WTC11 (cell line): ENCODE measurements around the gene RBMS1. TPM values are rescaled to one million over a fixed set of nuclear protein-coding genes. Genes with fewer than 3 reads are reported as not detected.

Experiments used
- ATAC-seq: fragments of 200-7000 bp; cut with Tn5 transposase; 2 replicates; pipeline ENCODE4 v1.10.0; 2021; ENCODE audit warnings: mild to moderate bottlenecking, moderate library complexity
- CTCF ChIA-PET: fragments of 300-600 bp; sonication (Branson Sonifier 250); formaldehyde crosslinking; loops from one replicate; lab custom pipeline; 2021; ENCODE audit warnings: antibody characterized with exemption; lab: Charles Lee
- POLR2A ChIA-PET: fragments of 350-600 bp; sonication (Branson Sonifier 250); formaldehyde crosslinking; loops from one replicate; lab custom pipeline; 2021; ENCODE audit warnings: antibody characterized with exemption; lab: Charles Lee
- DNase-seq: peaks from one replicate; pipeline ENCODE4 v3.0.0; 2021; ENCODE audit warnings: low spot score
- H3K27ac Mint-ChIP-seq: 2 replicates; pipeline ENCODE4 v1.8.0; 2021; ENCODE audit warnings: mixed read lengths
- H3K27me3 Mint-ChIP-seq: 2 replicates; pipeline ENCODE4 v1.8.0; 2021; ENCODE audit warnings: low read depth, mild to moderate bottlenecking, moderate library complexity, mixed read lengths
- H3K36me3 Mint-ChIP-seq: 2 replicates; pipeline ENCODE4 v1.8.0; 2021; ENCODE audit warnings: mixed read lengths
- H3K4me1 Mint-ChIP-seq: 2 replicates; pipeline ENCODE4 v1.8.0; 2022; ENCODE audit warnings: mixed read lengths
- H3K4me3 Mint-ChIP-seq: 2 replicates; pipeline ENCODE4 v1.8.0; 2021; ENCODE audit warnings: mild to moderate bottlenecking, moderate library complexity, mixed read lengths
- H3K9me3 Mint-ChIP-seq: 2 replicates; pipeline ENCODE4 v1.8.0; 2021; ENCODE audit warnings: mixed read lengths
- CBFB ChIP-seq: sonication (generic); formaldehyde crosslinking; IDR thresholded peaks from 2 replicates; pipeline ENCODE4 v1.8.1; 2022; ENCODE audit warnings: mild to moderate bottlenecking, low read depth, missing genetic modification reagents
- EMX1 ChIP-seq: fragments of 250-450 bp; sonication (Bioruptor Pico); IDR thresholded peaks from 2 replicates; pipeline ENCODE4 v1.8.0; 2021; ENCODE audit warnings: mild to moderate bottlenecking
- FOXK1 ChIP-seq: sonication (generic); formaldehyde crosslinking; IDR thresholded peaks from 2 replicates; pipeline ENCODE4 v1.8.0; 2022; ENCODE audit warnings: mild to moderate bottlenecking, moderate library complexity, missing genetic modification reagents
- NR1H2 ChIP-seq: sonication (generic); formaldehyde crosslinking; IDR thresholded peaks from 2 replicates; pipeline ENCODE4 v1.9.0; 2021; ENCODE audit warnings: mild to moderate bottlenecking, moderate library complexity, missing genetic modification reagents
- SMAD3 ChIP-seq: sonication (generic); formaldehyde crosslinking; IDR thresholded peaks from 2 replicates; pipeline ENCODE4 v1.8.0; 2022; ENCODE audit warnings: missing genetic modification reagents, mild to moderate bottlenecking, borderline replicate concordance
- SMAD4 ChIP-seq: sonication (generic); formaldehyde crosslinking; IDR thresholded peaks from 2 replicates; pipeline ENCODE4 v1.8.0; 2022; ENCODE audit warnings: mild to moderate bottlenecking, missing genetic modification reagents
- SOX15 ChIP-seq: fragments of 250-450 bp; sonication (Bioruptor Pico); IDR thresholded peaks from 2 replicates; pipeline ENCODE4 v1.9.0; 2021; ENCODE audit warnings: mild to moderate bottlenecking
- TP53 ChIP-seq: sonication (generic); formaldehyde crosslinking; IDR thresholded peaks from 2 replicates; pipeline ENCODE4 v1.8.1; 2023; ENCODE audit warnings: mild to moderate bottlenecking, missing genetic modification reagents
- ZNF138 ChIP-seq: sonication (generic); formaldehyde crosslinking; conservative IDR thresholded peaks from 2 replicates; pipeline ENCODE4 v1.8.1; 2022; ENCODE audit warnings: mild to moderate bottlenecking, moderate library complexity, missing genetic modification reagents
- ZNF232 ChIP-seq: sonication (generic); formaldehyde crosslinking; IDR thresholded peaks from 2 replicates; pipeline ENCODE4 v1.8.0; 2022; ENCODE audit warnings: mild to moderate bottlenecking, missing genetic modification reagents
- ZNF263 ChIP-seq: sonication (generic); formaldehyde crosslinking; IDR thresholded peaks from 2 replicates; pipeline ENCODE4 v1.8.1; 2022; ENCODE audit warnings: low read depth, mild to moderate bottlenecking, moderate library complexity, missing genetic modification reagents
- ZNF416 ChIP-seq: fragments of 250-450 bp; sonication (Bioruptor Pico); IDR thresholded peaks from 2 replicates; pipeline ENCODE4 v1.9.0; 2021; ENCODE audit warnings: mild to moderate bottlenecking, inconsistent platforms
- total RNA-seq: library from RNA; stranded (reverse); gene quantifications from 3 replicates; pipeline ENCODE4 v1.2.3, GENCODE V29; 2021
- TF ChIP-seq, protein P1 (sequence below): sonication (generic); formaldehyde crosslinking; IDR thresholded peaks from 2 replicates; pipeline ENCODE4 v1.8.0; 2023; ENCODE audit warnings: mild to moderate bottlenecking, missing genetic modification reagents
- TF ChIP-seq, protein P2 (sequence below): fragments of 250-450 bp; sonication (Bioruptor Pico); IDR thresholded peaks from 2 replicates; pipeline ENCODE4 v1.9.0; 2021; ENCODE audit warnings: moderate library complexity, mild to moderate bottlenecking, inconsistent platforms, borderline replicate concordance
- TF ChIP-seq, protein P3 (sequence below): fragments of 250-450 bp; sonication (Bioruptor Pico); IDR thresholded peaks from 2 replicates; pipeline ENCODE4 v1.9.0; 2021; ENCODE audit warnings: mild to moderate bottlenecking, borderline replicate concordance
- TF ChIP-seq, protein P4 (sequence below): sonication (generic); formaldehyde crosslinking; IDR thresholded peaks from 2 replicates; pipeline ENCODE4 v1.8.1; 2023; ENCODE audit warnings: mild to moderate bottlenecking, missing genetic modification reagents
- TF ChIP-seq, protein P5 (sequence below): fragments of 200-600 bp; IDR thresholded peaks from 2 replicates; pipeline ENCODE4 v1.8.0; 2022; ENCODE audit warnings: antibody characterized with exemption
- TF ChIP-seq, protein P6 (sequence below): sonication (generic); formaldehyde crosslinking; IDR thresholded peaks from 2 replicates; pipeline ENCODE4 v1.8.1; 2022; ENCODE audit warnings: missing genetic modification reagents, borderline replicate concordance

The RBMS1 gene
- total RNA-seq, 1 experiment from 2014 or later, result 56.3 TPM

DNA sequence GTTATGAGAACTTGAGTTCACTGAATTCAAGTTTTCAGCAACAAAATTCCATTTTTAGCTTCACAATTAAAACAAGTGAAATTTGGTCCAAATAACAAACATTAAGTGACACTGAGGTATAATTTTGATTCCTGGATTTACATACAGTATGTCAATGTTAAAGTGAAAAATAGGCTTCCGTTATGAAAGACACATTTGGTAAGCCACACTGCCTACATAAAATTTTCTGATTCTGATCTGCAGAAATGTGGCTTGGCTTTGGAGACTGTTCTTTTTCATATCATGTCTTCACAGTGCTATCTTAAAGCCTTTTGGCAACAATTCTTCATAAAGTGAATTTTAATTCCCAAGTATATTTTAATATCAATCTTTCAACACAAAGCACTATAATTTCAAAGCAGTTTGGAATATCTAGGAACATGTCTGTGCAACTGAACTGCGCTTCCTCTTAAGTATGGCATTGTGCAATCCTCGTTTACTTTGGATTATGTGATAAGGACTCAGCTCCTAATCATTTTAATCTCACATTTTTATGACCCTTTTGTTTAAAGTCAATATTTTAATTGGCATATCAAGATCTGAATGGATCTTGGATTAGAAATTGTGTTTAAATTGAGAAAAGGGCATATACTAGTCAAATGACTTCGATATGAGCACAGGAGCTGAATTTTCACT, 60.0 kb downstream of the RBMS1 start:
- CTCF ChIA-PET, result no interaction called here
- no peak for ATAC-seq
- Mint-ChIP-seq H3K4me3 (no peak overlapping the region), H3K36me3 (peaks cover 26% of the 10 kb centered on the region), H3K9me3 (peaks cover 13% of the 10 kb centered on the region), H3K27ac (no peak overlapping the region), H3K27me3 (no peaks in the 10 kb centered on the region), H3K4me1 (peaks cover 5% of the 10 kb centered on the region; the same call in 1 of the 2 replicates)
- POLR2A ChIA-PET, result no interaction called here
- TF ChIP-seq SOX15 (CRISPR knock-in tag) (no peak), ZNF416 (CRISPR knock-in tag) (no peak), SMAD4 (CRISPR knock-in tag) (no peak), FOXK1 (CRISPR knock-in tag) (no peak), CBFB (CRISPR knock-in tag) (no peak), SMAD3 (CRISPR knock-in tag) (no peak), ZNF138 (CRISPR knock-in tag) (no peak)
- TF ChIP-seq, protein P1, sequence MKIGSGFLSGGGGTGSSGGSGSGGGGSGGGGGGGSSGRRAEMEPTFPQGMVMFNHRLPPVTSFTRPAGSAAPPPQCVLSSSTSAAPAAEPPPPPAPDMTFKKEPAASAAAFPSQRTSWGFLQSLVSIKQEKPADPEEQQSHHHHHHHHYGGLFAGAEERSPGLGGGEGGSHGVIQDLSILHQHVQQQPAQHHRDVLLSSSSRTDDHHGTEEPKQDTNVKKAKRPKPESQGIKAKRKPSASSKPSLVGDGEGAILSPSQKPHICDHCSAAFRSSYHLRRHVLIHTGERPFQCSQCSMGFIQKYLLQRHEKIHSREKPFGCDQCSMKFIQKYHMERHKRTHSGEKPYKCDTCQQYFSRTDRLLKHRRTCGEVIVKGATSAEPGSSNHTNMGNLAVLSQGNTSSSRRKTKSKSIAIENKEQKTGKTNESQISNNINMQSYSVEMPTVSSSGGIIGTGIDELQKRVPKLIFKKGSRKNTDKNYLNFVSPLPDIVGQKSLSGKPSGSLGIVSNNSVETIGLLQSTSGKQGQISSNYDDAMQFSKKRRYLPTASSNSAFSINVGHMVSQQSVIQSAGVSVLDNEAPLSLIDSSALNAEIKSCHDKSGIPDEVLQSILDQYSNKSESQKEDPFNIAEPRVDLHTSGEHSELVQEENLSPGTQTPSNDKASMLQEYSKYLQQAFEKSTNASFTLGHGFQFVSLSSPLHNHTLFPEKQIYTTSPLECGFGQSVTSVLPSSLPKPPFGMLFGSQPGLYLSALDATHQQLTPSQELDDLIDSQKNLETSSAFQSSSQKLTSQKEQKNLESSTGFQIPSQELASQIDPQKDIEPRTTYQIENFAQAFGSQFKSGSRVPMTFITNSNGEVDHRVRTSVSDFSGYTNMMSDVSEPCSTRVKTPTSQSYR (CRISPR knock-in tag), result no peak
- no peak for DNase-seq

DNA sequence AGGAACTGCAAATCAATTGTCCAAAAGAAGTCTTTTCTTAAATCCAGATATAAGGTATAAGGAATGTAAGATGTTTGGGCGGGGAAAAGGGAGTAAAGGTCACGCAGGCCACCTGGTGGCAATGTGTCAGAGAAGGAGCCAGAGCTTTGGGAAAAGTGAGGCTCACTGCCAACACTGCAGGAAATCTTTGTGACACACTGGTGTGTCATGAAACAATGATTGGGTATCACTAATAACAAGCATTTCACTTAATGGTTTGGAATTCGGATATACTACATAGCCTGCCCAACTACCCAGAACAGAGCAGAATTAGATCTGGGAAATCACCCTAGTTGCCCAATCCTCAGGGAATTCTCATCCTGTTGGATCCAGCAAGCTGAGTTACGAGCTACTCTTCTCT, 61.0 kb downstream of the RBMS1 start:
- H3K27me3 Mint-ChIP-seq, result no peaks in the 10 kb centered on the region
- ChIA-PET POLR2A (no interaction called here), CTCF (interaction anchor here (0.6 kb wide), 1 partner anchor 537 kb away, joined by 3 read pairs; no protein-coding TSS in a partner anchor)
- H3K4me1 Mint-ChIP-seq, result peaks cover 13% of the 10 kb centered on the region
- H3K36me3 Mint-ChIP-seq, result peaks cover 19% of the 10 kb centered on the region
- no peak overlapping the region for H3K4me3 Mint-ChIP-seq
- no peak overlapping the region for H3K27ac Mint-ChIP-seq
- DNase-seq (no peak), ATAC-seq (peak; percentile 39; the same call in 1 of the 2 replicates)
- H3K9me3 Mint-ChIP-seq, result peaks cover 13% of the 10 kb centered on the region
- TF ChIP-seq, protein P2, sequence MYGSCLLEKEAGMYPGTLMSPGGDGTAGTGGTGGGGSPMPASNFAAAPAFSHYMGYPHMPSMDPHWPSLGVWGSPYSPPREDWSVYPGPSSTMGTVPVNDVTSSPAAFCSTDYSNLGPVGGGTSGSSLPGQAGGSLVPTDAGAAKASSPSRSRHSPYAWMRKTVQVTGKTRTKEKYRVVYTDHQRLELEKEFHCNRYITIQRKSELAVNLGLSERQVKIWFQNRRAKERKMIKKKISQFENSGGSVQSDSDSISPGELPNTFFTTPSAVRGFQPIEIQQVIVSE, result no peak
- TF ChIP-seq ZNF232 (no peak), NR1H2 (CRISPR knock-in tag) (no peak), EMX1 (no peak), ZNF263 (CRISPR knock-in tag) (no peak), SMAD4 (CRISPR knock-in tag) (no peak), SMAD3 (CRISPR knock-in tag) (no peak), TP53 (no peak)
- TF ChIP-seq, protein P3, sequence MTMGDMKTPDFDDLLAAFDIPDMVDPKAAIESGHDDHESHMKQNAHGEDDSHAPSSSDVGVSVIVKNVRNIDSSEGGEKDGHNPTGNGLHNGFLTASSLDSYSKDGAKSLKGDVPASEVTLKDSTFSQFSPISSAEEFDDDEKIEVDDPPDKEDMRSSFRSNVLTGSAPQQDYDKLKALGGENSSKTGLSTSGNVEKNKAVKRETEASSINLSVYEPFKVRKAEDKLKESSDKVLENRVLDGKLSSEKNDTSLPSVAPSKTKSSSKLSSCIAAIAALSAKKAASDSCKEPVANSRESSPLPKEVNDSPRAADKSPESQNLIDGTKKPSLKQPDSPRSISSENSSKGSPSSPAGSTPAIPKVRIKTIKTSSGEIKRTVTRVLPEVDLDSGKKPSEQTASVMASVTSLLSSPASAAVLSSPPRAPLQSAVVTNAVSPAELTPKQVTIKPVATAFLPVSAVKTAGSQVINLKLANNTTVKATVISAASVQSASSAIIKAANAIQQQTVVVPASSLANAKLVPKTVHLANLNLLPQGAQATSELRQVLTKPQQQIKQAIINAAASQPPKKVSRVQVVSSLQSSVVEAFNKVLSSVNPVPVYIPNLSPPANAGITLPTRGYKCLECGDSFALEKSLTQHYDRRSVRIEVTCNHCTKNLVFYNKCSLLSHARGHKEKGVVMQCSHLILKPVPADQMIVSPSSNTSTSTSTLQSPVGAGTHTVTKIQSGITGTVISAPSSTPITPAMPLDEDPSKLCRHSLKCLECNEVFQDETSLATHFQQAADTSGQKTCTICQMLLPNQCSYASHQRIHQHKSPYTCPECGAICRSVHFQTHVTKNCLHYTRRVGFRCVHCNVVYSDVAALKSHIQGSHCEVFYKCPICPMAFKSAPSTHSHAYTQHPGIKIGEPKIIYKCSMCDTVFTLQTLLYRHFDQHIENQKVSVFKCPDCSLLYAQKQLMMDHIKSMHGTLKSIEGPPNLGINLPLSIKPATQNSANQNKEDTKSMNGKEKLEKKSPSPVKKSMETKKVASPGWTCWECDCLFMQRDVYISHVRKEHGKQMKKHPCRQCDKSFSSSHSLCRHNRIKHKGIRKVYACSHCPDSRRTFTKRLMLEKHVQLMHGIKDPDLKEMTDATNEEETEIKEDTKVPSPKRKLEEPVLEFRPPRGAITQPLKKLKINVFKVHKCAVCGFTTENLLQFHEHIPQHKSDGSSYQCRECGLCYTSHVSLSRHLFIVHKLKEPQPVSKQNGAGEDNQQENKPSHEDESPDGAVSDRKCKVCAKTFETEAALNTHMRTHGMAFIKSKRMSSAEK (CRISPR knock-in tag), result no peak
- TF ChIP-seq, protein P4, sequence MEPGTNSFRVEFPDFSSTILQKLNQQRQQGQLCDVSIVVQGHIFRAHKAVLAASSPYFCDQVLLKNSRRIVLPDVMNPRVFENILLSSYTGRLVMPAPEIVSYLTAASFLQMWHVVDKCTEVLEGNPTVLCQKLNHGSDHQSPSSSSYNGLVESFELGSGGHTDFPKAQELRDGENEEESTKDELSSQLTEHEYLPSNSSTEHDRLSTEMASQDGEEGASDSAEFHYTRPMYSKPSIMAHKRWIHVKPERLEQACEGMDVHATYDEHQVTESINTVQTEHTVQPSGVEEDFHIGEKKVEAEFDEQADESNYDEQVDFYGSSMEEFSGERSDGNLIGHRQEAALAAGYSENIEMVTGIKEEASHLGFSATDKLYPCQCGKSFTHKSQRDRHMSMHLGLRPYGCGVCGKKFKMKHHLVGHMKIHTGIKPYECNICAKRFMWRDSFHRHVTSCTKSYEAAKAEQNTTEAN (CRISPR knock-in tag), result no peak
- TF ChIP-seq, protein P1 (CRISPR knock-in tag), result no peak
- TF ChIP-seq, protein P5, sequence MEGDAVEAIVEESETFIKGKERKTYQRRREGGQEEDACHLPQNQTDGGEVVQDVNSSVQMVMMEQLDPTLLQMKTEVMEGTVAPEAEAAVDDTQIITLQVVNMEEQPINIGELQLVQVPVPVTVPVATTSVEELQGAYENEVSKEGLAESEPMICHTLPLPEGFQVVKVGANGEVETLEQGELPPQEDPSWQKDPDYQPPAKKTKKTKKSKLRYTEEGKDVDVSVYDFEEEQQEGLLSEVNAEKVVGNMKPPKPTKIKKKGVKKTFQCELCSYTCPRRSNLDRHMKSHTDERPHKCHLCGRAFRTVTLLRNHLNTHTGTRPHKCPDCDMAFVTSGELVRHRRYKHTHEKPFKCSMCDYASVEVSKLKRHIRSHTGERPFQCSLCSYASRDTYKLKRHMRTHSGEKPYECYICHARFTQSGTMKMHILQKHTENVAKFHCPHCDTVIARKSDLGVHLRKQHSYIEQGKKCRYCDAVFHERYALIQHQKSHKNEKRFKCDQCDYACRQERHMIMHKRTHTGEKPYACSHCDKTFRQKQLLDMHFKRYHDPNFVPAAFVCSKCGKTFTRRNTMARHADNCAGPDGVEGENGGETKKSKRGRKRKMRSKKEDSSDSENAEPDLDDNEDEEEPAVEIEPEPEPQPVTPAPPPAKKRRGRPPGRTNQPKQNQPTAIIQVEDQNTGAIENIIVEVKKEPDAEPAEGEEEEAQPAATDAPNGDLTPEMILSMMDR, result no peak
- TF ChIP-seq, protein P6, sequence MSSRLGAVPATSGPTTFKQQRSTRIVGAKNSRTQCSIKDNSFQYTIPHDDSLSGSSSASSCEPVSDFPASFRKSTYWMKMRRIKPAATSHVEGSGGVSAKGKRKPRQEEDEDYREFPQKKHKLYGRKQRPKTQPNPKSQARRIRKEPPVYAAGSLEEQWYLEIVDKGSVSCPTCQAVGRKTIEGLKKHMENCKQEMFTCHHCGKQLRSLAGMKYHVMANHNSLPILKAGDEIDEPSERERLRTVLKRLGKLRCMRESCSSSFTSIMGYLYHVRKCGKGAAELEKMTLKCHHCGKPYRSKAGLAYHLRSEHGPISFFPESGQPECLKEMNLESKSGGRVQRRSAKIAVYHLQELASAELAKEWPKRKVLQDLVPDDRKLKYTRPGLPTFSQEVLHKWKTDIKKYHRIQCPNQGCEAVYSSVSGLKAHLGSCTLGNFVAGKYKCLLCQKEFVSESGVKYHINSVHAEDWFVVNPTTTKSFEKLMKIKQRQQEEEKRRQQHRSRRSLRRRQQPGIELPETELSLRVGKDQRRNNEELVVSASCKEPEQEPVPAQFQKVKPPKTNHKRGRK (CRISPR knock-in tag), result no peak
